ENCODE measurements around the gene ZMYND11. TPM values are rescaled to one million over a fixed set of nuclear protein-coding genes. Genes with fewer than 3 reads are reported as not detected.

ZMYND11 gene
- total RNA-seq, 1 experiment from 2014 or later, result 37.5 TPM

DNA sequence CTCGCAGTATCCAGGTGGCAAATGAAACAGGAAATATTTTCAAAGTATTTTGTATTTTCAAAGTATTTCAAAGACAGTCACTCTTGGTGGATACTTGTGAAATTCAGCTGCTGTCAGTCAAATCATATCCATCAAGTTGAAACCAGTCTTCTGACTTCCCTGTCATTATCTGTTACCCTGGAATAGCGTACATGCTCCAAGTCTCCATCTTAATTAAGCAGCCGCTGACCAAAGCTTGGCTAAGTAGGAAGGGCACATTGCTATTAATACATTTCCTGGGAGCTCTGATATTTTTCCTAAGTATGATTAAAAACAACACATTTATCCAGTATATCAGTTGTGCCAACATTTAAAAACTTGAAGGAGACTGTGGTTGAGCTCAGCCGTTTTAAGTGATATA lies 112.2 kb downstream of the ZMYND11 start:
- BruUV-seq (replicated peaks), result no TSS peak
- DNase-seq (ENCODE audit: low read depth, low spot score) (no peak), ATAC-seq (no peak)
- ChIA-PET POLR2A (no interaction called here), CTCF (no interaction called here)
- intact Hi-C loops (cut with micrococcal nuclease; ENCODE audit: unreplicated experiment) (no loop called here), in situ Hi-C loops (cut with HindIII; ENCODE audit: low pct_unique_long_range_greater_than_20kb, low sequenced_read_pairs) (no loop called here)
- Histone ChIP-seq H3K9me3 (ENCODE audit: control insufficient read depth, insufficient read depth, low read depth, low read length) (no peaks in the 10 kb centered on the region), H3K27me3 (ENCODE audit: control insufficient read depth, insufficient read depth, low read length) (no peaks in the 10 kb centered on the region), H3K4me1 (ENCODE audit: control insufficient read depth, insufficient read depth, low read length) (no peaks in the 10 kb centered on the region), H3K4me3 (ENCODE audit: low read depth in 2 of 2, low read length in 2 of 2) (no peak overlapping the region), H3K27ac (ENCODE audit: low read length) (no peak overlapping the region), H3K36me3 (ENCODE audit: control insufficient read depth, insufficient read depth, low read length) (peaks cover 7% of the 10 kb centered on the region; the same call in 1 of the 2 replicates)
- TF ChIP-seq TCF7L2 (IDR thresholded peaks at IDR 0.05; ENCODE audit: low read depth, low read length), result no peak
- no peak for TF ChIP-seq SIN3A (IDR thresholded peaks at IDR 0.05; ENCODE audit: borderline replicate concordance, insufficient read depth, low read depth, low read length)
- no peak for TF ChIP-seq POLR2AphosphoS5 (IDR thresholded peaks at IDR 0.05; ENCODE audit: low read depth, low read length)
- no peak for TF ChIP-seq CTCF (IDR thresholded peaks at IDR 0.05)
- no peak for TF ChIP-seq REST (IDR thresholded peaks at IDR 0.05; ENCODE audit: insufficient read depth in 1 of 2, low read depth in 2 of 2, low read length in 1 of 2)

DNA sequence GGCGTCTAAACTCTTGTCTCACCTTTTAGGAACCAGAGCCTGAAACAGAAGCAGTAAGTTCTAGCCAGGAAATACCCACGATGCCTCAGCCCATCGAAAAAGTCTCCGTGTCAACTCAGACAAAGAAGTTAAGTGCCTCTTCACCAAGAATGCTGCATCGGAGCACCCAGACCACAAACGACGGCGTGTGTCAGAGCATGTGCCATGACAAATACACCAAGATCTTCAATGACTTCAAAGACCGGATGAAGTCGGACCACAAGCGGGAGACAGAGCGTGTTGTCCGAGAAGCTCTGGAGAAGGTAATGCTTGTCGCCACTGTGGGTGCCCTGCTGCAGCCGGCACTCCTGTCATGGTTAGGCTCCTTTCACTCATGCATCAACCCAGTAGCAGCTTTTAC lies 113.1 kb downstream of the ZMYND11 start:
- CTCF ChIA-PET, result no interaction called here
- no peak for ATAC-seq

More for the DNA sequence above, 113.1 kb downstream of the ZMYND11 start:
- BruUV-seq (replicated peaks), result no TSS peak
- intact Hi-C loops (cut with micrococcal nuclease; ENCODE audit: unreplicated experiment) (no loop called here), in situ Hi-C loops (cut with HindIII; ENCODE audit: low pct_unique_long_range_greater_than_20kb, low sequenced_read_pairs) (no loop called here)
- H3K27ac ChIP-seq (ENCODE audit: low read length), result no peak overlapping the region
- no peak for TF ChIP-seq CTCF (IDR thresholded peaks at IDR 0.05)
- TF ChIP-seq SIN3A (IDR thresholded peaks at IDR 0.05; ENCODE audit: borderline replicate concordance, insufficient read depth, low read depth, low read length), result no peak
- no peak for TF ChIP-seq TCF7L2 (IDR thresholded peaks at IDR 0.05; ENCODE audit: low read depth, low read length)
- no peak for TF ChIP-seq REST (IDR thresholded peaks at IDR 0.05; ENCODE audit: insufficient read depth in 1 of 2, low read depth in 2 of 2, low read length in 1 of 2)
- no peak for TF ChIP-seq POLR2AphosphoS5 (IDR thresholded peaks at IDR 0.05; ENCODE audit: low read depth, low read length)
- POLR2A ChIA-PET, result interaction anchor here (0.5 kb wide), 1 partner anchor 33 kb away, joined by 3 read pairs; no protein-coding TSS in a partner anchor
- peaks cover 5% of the 10 kb centered on the region; the same call in 1 of the 2 replicates for H3K36me3 ChIP-seq (ENCODE audit: control insufficient read depth, insufficient read depth, low read length)
- DNase-seq (ENCODE audit: low read depth, low spot score), result no peak
- no peaks in the 10 kb centered on the region for H3K4me1 ChIP-seq (ENCODE audit: control insufficient read depth, insufficient read depth, low read length)
- H3K9me3 ChIP-seq (ENCODE audit: control insufficient read depth, insufficient read depth, low read depth, low read length), result no peaks in the 10 kb centered on the region
- no peak overlapping the region for H3K4me3 ChIP-seq (ENCODE audit: low read depth in 2 of 2, low read length in 2 of 2)
- H3K27me3 ChIP-seq (ENCODE audit: control insufficient read depth, insufficient read depth, low read length), result no peaks in the 10 kb centered on the region

Data from Panc1 (cell line).